HG03565 (cell line): ENCODE data around the gene XPNPEP2.

ENCODE experiments used
- ATAC-seq: cut with Tn5 transposase; IDR thresholded peaks from one replicate; pipeline ENCODE4 v1.9.1; 2021; ENCODE audit warnings: mild to moderate bottlenecking, moderate library complexity; ENCODE audit not compliant: unreplicated experiment

The XPNPEP2 gene

DNA sequence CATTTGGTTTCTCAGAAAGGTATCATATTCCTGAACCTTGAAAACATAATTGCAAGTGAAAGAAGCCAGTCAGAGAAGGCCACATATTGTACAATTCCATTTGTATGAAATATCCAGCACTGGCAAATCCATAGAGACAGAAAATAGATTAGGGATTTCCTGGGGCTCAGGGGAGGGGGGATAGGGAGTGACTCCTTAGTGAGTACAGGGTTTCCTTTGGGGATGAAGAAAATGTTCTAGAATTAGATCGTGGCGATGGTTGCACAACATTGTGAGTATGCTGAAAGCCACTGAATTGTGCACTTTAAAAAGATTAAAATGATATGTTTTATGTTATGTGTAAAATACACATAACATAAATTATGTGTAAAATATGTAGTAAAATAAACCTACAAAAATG lies 10.3 kb downstream of the XPNPEP2 start:
- ATAC-seq = no peak

GRCh38 chrX:129750971-129751370 lies 12.2 kb downstream of the XPNPEP2 start:
- no peak for ATAC-seq

DNA sequence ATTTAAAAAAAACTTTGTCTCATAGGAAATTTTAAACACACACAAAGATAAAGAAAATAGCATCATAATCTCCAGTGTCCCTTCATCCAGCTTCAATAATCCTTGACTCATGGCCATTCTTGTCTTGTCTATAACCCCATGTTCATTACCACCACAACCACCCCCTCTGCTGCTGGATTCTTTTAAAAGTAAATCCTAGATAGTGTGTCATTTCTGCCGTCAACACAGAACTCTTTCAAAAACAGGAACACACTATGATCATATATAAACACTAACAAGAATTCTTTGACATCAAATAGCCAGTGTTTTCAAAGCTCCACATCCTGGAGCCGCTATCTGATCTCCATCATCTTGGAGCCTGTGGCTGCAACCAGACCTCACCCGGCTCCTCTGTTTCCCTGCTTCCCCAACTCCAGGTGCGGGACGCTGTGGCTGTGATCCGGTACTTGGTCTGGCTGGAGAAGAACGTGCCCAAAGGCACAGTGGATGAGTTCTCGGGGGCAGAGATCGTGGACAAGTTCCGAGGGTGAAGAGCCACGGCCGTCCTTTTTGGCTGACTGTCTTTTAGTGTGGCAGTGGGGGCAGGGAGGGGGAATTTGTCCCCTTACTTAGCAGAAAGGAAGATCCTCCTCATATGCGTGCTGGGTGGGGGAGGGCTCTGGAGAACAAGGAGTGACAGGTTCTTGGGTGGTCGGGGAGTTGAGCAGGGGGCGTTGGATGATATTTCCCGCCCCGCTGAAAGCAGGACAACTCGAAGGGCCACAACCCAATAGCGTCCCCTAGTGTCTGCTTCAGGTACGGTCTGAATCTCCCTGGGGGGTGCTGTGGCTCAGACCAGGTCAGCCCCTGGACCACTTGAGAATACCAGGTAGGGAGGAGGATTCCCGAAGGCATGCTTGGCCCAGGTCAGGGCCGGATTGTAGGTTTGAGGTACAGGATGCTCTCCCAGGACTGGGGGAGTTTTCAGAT lies 15.6 kb downstream of the XPNPEP2 start:
- no peak for ATAC-seq

GRCh38 chrX:129755779-129756650 lies 17.2 kb downstream of the XPNPEP2 start:
- ATAC-seq = no peak

- ATAC-seq = no peak
Observed at GRCh38 chrX:129759576-129760061, 20.8 kb downstream of the XPNPEP2 start.

DNA sequence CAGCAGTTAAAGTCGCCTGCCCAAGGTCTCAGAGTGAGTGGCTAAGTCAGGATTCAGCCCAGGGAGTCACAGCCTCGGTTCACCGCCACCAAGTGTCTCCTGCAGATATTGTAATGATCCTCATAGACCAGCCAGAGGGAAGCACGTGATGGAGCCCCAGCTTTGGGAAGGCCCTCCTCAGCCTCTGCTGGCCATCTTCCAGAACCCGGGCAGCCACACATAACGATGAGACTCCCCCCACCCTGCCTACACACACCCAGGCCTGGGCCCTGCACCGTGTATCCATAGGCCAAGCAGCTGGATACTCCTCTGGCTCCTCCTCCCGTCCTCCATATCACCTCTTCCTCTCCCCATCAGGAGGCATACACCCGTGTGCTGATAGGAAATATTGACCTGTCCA lies 21.4 kb downstream of the XPNPEP2 start:
- ATAC-seq = no peak

- ATAC-seq = no peak
Observed at GRCh38 chrX:129760981-129761380, 22.2 kb downstream of the XPNPEP2 start.

- ATAC-seq = no peak
Observed at GRCh38 chrX:129761596-129761995, 22.8 kb downstream of the XPNPEP2 start.

DNA sequence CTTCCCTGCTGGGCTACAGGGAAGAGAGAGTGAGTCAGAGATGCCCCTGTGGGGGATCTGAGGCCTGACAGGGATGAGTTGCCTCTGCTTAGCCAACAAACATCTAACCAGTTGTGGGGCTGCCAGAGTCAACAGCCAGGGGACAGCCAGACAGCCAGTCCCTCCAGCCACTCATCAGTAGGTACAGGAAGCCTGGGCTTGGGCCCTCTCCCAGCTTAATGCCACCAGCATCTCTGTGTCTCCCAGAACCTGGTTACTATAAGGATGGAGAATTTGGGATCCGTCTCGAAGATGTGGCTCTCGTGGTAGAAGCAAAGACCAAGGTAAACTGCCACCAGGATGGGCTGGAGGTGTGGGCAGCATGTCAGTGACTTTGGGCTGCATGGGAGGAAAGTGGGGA lies 23.7 kb downstream of the XPNPEP2 start:
- no peak for ATAC-seq

GRCh38 chrX:129763666-129764065 lies 24.9 kb downstream of the XPNPEP2 start:
- no peak for ATAC-seq

GRCh38 chrX:129768186-129768585 lies 29.4 kb downstream of the XPNPEP2 start:
- ATAC-seq = no peak

GRCh38 chrX:129768586-129769466 lies 30.0 kb downstream of the XPNPEP2 start:
- no peak for ATAC-seq

DNA sequence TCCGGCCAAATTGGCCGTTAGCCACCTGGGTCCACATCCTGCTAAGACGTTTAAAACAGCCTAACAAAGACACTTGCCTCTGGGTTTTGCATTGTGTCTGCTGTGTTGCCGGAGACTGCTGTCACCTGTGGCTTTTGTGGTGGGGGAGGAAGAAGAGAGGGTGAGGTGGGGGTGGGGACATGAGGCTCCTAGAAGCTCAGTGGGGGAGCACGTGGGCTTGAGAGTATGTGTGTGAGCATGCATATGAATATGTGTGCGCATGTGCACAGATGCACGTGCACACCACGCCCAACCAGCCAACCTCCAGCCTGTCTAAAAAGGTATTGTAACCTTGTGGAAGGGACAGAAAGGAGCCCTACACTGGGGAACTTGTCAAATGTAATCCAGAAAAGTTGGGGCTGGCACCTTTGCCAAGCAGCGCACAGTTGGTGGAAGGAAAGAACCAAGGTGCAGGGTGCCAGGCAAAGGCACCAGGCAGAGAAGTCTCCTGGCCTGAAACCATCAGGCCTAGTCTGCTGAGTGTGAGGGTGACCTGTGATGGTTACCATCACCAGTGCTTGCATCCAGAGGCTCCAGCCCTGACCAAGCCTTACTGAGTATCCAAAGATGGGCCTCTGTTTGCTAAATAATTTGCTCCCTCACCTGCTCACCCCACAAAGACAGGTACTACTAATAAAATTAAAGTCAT lies 30.8 kb downstream of the XPNPEP2 start:
- peak; percentile 44 for ATAC-seq

GRCh38 chrX:129771266-129771995 lies 32.7 kb downstream of the XPNPEP2 start:
- ATAC-seq = no peak

- peak; percentile 58 for ATAC-seq
Observed at GRCh38 chrX:129772796-129773431, 34.1 kb downstream of the XPNPEP2 start.

DNA sequence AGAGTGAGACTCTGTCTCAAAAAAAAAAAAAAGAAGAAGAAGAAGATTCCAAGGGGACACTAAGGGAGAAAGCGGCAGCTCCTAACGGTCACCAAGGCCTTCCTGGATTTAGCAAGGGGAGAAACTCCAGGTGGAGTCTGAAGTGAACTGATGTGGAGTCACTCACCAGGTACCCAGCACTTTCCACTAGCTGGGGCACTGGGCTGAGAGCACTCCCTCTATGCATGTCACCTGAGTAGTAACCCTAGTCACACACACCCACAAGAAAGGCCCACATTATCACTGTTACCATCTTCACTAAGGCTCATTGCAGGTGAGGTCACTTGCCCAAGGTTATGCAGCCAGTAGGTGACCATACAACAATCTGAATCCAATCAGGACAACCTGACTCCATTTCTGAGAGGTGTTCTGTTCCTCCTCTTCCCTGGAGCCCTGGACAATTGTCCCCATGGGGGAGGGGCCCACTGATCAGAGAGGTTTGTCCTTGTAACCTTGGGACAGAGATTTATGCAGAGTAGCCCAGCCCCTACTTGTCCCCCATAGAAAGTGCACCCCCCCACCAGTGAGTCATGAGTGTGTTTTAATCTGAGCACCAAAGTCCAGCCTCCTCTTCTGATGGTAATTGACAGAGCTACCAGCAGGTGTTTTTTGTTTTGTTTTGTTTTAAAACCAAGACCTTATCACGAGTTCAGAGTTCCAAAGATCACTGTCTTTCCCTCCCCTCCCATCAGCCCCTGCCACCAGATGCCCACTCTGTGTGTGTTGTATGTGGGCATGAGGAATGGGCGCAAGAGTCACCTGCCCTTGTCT lies 35.1 kb downstream of the XPNPEP2 start:
- ATAC-seq = no peak

DNA sequence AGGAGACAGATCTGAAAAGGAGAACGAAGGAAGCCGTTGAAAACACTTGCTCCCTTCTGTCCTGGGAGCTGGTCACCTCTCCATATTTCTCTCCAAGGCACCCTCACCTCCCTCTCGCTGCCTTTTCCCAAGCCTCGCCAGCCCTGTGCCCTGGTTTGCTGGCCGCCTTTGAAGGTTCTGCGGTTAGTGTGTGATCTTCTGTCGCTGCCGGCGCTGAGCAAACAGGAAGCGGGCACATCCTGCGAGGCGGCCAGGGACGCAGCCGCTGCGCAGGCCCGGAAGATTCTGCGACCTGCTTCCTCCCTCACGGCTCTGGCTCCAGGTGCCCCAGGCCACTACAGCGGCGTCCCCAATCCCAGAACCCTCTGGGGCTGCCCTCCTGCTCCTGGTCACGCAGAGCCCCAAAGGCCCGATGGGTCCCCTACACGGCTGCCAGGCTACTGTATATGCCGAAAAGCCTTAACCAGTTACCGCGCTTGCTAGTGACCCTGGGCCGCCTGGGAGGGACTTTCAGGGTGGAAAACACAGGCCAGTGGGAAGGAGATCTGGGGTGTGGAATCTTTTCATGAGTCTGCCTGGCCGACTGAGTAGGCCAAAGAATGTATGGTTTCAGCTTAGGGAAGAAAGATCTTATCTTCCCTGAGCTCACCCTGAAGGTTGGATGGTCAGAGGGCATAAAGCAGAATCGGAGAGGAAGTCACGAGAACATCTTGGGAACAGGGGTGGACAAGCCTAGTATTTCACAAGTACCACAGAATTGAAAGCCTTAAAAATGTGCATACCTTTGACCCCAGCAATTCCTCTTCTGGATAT lies 38.6 kb downstream of the XPNPEP2 start:
- no peak for ATAC-seq
